Mesothelial cell of epicardium (in vitro differentiated cells): ENCODE measurements around the gene PSMC4. TPM values are rescaled to one million over a fixed set of nuclear protein-coding genes. Genes with fewer than 3 reads are reported as not detected.

Source experiments
- DNase-seq, 2 experiments: peaks; one replicate each; pipeline ENCODE4 v3.0.0; 2021; ENCODE audit warnings: low spot score in 2 of 2; ENCODE audit not compliant: unreplicated experiment in 2 of 2
- H3K27ac Mint-ChIP-seq: 2 replicates; pipeline ENCODE4 v1.8.0; 2021; ENCODE audit warnings: mixed read lengths
- H3K27me3 Mint-ChIP-seq: 2 replicates; pipeline ENCODE4 v1.8.0; 2021; ENCODE audit warnings: low read depth, mixed read lengths
- H3K36me3 Mint-ChIP-seq: 2 replicates; pipeline ENCODE4 v1.8.0; 2021; ENCODE audit warnings: mixed read lengths
- H3K4me1 Mint-ChIP-seq: 2 replicates; pipeline ENCODE4 v1.8.0; 2021; ENCODE audit warnings: mixed read lengths
- H3K4me3 Mint-ChIP-seq: 2 replicates; pipeline ENCODE4 v1.8.0; 2021; ENCODE audit warnings: mild to moderate bottlenecking, moderate library complexity, mixed read lengths
- H3K9me3 Mint-ChIP-seq: 2 replicates; pipeline ENCODE4 v1.8.0; 2021; ENCODE audit warnings: mixed read lengths
- CTCF ChIP-seq: fragments of 200-600 bp; sonication (generic); IDR thresholded peaks from one replicate; pipeline ENCODE4 v1.5.0; 2021; ENCODE audit warnings: antibody characterized with exemption; ENCODE audit not compliant: unreplicated experiment
- total RNA-seq: library from RNA; stranded (reverse); gene quantifications from 3 replicates; pipeline ENCODE4 v1.2.1, GENCODE V29; 2021

PSMC4 gene
- total RNA-seq, 1 donor from 2014 or later = 85.8 TPM

GRCh38 chr19:39994361-39994760 is 23.4 kb downstream of the PSMC4 start:
- Mint-ChIP-seq H3K27me3 (no peaks in the 10 kb centered on the region), H3K9me3 (peaks cover 19% of the 10 kb centered on the region), H3K36me3 (peaks cover 22% of the 10 kb centered on the region), H3K27ac (no peak overlapping the region), H3K4me3 (no peak overlapping the region), H3K4me1 (peaks cover 22% of the 10 kb centered on the region)
- no peak for DNase-seq
- TF ChIP-seq CTCF = no peak

GRCh38 chr19:39995794-39996193 is 24.8 kb downstream of the PSMC4 start:
- Mint-ChIP-seq H3K27me3 (no peaks in the 10 kb centered on the region), H3K4me1 (peaks cover 22% of the 10 kb centered on the region), H3K27ac (no peak overlapping the region), H3K4me3 (peak overlapping the region; percentile 91), H3K36me3 (peaks cover 20% of the 10 kb centered on the region), H3K9me3 (peaks cover 15% of the 10 kb centered on the region)
- no peak for TF ChIP-seq CTCF
- DNase-seq = no peak

- H3K27ac Mint-ChIP-seq = peak overlapping the region; percentile 89
- H3K36me3 Mint-ChIP-seq = peaks cover 20% of the 10 kb centered on the region
- no peak for DNase-seq
- H3K4me3 Mint-ChIP-seq = peak overlapping the region; percentile 91
- H3K9me3 Mint-ChIP-seq = peaks cover 15% of the 10 kb centered on the region
- peaks cover 22% of the 10 kb centered on the region for H3K4me1 Mint-ChIP-seq
- no peak for TF ChIP-seq CTCF
- H3K27me3 Mint-ChIP-seq = no peaks in the 10 kb centered on the region
Observed at GRCh38 chr19:39996218-39996810, 25.3 kb downstream of the PSMC4 start.

- Mint-ChIP-seq H3K27me3 (no peaks in the 10 kb centered on the region), H3K27ac (peak within 1 kb of the TSS; percentile 89), H3K9me3 (peaks cover 15% of the 10 kb centered on the region), H3K36me3 (peaks cover 20% of the 10 kb centered on the region), H3K4me3 (peak within 1 kb of the TSS; percentile 91), H3K4me1 (peaks cover 22% of the 10 kb centered on the region)
- DNase-seq = peak; percentile 58 to 82
- TF ChIP-seq CTCF = no peak
Observed at GRCh38 chr19:39996811-39997637, 26.1 kb downstream of the PSMC4 start, which contains the start of gene ZNF546. TSS of gene ZNF546 (plus strand) at chr19:39997060. CDS start at chr19:39998327, 1,267 bp downstream.

- Mint-ChIP-seq H3K9me3 (peaks cover 14% of the 10 kb centered on the region), H3K36me3 (peaks cover 20% of the 10 kb centered on the region), H3K4me3 (peak overlapping the region; percentile 91), H3K4me1 (peaks cover 22% of the 10 kb centered on the region), H3K27ac (peak overlapping the region; percentile 89), H3K27me3 (no peaks in the 10 kb centered on the region)
- no peak for TF ChIP-seq CTCF
- no peak for DNase-seq
Observed at GRCh38 chr19:39997638-39998216, 26.8 kb downstream of the PSMC4 start.
